ENCODE measurements around the gene FES.

The FES gene

DNA sequence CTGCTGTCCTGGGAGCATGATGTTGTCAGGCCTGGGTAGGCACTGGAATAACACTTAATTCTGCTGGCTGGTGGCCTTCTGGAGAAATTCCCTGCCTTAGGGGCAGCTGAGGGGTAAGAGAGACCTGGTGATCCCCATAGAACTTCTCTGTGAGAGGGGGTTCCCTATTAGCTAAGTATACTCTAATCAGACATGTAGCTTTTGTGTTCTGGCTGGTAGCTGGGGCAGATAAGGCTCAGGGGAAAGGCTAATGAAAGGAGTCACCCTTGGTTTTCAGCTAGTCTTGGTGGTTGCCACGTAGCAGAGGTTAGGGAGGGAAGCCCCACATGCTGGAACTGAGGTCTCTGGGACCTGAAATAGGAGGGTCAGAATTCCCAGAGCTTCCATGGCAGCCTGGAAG is 49.0 kb downstream of the FES start:
- DNase-seq: no peak

DNA sequence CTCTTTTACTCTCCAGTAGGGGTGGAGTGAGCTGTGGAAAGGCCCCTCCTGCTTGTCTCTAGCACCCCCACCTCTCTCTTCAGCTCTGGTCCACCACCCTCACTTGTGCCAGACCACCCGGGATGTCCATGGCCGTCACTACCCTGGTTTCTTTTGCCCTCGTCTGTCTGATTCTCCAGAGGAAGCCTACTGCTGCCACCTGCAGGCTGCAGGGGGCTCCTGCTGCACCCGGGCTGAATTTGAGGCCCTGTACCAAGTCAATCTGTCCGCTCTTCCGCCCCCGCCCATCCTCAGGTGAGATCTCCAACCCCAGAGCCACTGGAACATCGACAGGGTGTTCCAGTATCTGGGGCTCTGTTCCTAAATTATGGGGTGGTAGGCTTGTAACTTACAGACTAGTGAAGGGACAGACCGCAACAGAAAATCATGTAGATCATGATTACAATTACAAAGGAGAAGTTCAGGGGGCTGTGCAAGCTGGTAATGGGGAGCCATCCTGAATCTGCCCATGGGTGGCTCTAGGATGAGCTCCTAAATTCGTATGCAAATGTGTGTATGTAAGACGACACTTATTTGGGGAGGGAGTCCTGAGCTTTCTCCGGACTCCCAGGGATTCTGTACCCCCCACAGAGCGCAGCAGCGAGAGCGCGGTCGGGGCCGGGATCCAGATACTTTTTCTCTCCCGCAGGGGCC is 50.1 kb downstream of the FES start:
- DNase-seq: peak; percentile 93

DNA sequence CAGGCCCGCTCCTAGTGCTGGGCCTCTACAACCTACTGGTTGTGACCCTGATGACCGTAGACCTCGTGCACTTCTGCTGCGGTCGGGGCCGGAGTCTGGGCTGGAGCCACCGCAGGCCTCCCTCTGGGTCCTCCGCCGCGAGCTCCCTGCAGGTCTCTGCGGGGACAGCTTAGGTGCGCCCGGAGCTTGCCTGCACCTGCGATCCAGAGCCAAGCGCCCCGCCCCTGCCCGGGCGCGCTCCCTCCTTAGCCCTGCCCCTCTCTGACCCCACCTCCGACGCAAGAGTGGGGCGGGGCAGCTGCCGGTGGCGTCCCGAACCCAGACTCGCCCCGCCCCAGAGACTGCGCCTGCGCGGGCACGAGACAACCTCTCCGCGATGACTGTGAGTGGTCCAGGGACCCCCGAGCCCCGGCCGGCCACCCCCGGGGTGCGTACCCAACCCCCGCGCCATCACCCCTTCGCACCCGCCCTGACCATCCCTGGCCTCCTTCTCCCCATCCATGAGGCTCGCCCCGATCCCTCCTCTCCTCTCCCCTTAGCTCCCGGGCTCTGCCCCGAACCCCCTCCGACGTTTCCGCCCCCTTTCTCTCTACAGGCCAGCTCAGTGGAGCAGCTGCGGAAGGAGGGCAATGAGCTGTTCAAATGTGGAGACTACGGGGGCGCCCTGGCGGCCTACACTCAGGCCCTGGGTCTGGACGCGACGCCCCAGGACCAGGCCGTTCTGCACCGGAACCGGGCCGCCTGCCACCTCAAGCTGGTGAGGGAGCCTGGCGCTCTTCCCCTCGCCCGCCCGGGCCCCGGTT is 50.8 kb downstream of the FES start, which contains the start of gene UNC45A:
TSS of gene UNC45A (plus strand) at position 337 of the 803 bp plus-strand sequence. CDS start at position 377, 40 bp downstream.
- peak; percentile 95 for DNase-seq

DNA sequence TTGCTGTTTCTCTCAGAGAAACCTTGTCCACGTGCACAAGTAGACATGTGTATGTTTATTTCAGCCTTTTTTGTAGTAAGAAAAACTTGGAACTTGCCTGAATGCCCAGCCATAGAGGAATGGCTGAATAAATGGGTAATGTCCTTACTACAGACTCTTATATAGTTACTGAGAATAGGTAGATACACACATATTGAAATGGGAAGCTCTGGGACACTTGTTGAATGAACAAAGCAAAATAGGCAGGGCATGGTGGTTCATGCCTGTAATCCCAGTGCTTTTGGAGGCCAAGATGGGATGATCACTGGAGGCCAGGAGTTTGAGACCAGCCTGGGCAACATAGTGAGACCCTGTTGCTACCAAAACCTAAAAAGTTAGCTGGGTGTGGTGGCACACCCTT is 52.5 kb downstream of the FES start:
- DNase-seq: no peak

DNA sequence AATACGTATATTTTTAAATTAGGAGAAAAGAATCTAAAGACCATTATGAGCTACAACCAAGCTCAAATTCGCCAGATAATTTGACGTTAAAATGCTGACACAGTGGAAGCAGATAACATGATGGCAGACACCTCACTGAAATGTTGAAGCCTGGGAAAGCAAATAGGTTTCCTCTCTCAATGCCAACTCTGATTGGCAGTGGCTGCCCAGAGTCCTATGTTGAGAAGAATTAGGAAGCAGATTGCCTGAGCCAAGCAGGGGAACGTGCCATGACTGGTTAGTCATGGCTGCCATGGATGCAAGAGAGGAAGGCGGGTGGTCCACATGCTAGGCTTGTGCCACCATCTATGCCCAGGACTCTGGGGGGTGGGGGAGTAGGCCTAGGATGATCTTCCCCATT is 54.0 kb downstream of the FES start:
- no peak for DNase-seq

DNA sequence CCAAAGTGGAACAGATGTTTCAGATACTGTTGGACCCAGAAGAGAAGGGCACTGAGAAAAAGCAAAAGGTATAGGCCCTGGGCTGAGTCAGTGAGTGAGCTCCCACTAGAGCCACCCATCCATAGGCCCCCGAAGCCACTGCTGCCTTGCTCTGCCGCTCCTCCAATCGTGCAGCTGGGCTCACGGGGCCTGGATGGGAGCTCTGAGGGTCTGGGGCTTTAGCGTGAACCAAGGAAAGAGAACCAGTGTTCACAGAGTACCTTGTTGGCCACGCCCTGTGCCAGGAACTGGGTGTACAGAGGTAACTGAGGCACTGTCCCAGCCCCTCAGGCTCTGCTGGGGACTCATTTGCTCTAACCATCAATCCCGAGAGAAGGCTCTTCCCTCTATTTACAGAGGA is 55.5 kb downstream of the FES start:
- DNase-seq: no peak

DNA sequence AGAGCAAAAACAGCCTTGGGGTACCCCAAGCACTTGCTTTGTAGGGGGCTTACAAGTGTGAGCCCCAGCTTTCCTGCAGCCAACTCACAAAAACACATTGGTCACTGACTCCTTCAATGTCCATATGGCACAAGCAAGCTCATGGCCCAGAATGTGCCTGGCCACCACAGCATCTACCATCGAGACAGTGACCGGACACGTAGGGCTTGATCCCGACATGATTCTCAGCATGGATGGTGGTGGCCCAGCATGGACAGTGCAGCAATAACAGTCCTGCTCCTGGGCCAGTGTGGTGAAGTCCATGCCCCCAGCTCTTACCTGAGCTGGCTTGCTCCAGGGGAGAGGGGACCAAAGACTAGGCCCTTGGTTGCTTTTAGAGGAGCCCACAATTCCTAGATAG is 56.7 kb downstream of the FES start:
- no peak for DNase-seq

DNA sequence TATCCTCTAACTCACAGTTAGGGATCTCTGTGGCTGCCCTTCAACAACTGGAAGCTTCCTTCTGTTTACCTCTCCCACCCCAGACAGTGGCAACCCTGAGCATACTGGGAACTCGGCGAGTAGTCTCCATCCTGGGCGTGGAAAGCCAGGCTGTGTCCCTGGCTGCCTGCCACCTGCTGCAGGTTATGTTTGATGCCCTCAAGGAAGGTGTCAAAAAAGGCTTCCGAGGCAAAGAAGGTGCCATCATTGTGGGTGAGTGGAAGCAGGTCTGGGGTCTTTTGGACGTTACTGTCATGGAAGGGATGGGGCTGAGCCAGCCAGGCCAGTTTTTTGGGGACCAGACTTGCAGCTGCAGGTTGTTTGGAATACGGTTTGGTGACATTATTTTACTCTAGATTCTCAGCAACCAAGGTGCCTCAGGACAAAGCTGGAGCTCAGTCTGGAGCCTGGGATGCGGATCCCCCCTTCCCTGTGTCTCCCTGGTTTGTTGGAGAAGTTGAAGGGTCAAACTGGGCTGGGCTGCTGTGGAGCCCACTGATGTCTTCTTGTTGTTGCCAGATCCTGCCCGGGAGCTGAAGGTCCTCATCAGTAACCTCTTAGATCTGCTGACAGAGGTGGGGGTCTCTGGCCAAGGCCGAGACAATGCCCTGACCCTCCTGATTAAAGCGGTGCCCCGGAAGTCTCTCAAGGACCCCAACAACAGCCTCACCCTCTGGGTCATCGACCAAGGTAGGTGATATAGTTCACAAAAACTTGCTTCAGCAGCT is 58.2 kb downstream of the FES start:
- no peak for DNase-seq

DNA sequence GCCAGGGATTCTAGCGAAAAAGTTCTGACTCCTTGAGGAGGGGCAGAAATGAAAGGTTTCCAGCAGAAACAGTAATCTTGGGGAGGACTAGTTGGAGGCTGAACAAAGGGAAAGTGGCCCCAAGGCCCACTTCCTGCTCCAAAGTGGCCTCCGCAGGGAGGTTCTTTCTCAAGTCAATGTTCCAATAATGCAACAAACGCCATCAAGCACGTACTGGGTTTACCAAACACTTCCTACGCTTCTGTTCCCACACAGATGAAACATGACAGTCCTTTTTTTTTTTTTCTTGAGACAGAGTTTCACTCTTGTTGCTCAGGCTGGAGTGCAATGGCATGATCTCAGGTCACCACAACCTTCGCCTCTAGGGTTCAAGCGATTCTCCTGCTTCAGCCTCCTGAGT is 60.8 kb downstream of the FES start:
- no peak for DNase-seq

Data from activated CD4-positive, alpha-beta T cell treated with anti-CD3 and anti-CD28 coated beads, Interleukin-2, amount 50 U/mL, for 16 hours (primary cell).